Hepatocyte (in vitro differentiated cells): ENCODE measurements around the gene TBC1D17.

ENCODE experiments used
- CTCF ChIP-seq: fragments of 200-600 bp; sonication (generic); IDR thresholded peaks from 2 replicates; pipeline ENCODE4 v1.5.1; 2016; ENCODE audit warnings: antibody characterized with exemption, mild to moderate bottlenecking; ENCODE audit not compliant: poor library complexity
- EZH2phosphoT487 ChIP-seq: fragments of 200-600 bp; sonication (generic); IDR thresholded peaks from one replicate; pipeline ENCODE4 v1.6.1; 2018; ENCODE audit warnings: antibody characterized with exemption, mild to moderate bottlenecking, low read depth, moderate library complexity; ENCODE audit not compliant: unreplicated experiment, severe bottlenecking

- TF ChIP-seq EZH2phosphoT487 (no peak), CTCF (no peak)
Observed at GRCh38 chr19:49864890-49865289, 12.6 kb upstream of the TBC1D17 start.
